ENCODE data around the gene UBE2Q2. TPM values are rescaled to one million over a fixed set of nuclear protein-coding genes. Genes with fewer than 3 reads are reported as not detected.

The UBE2Q2 gene
- total RNA-seq, 1 donor: 58.6 TPM

DNA sequence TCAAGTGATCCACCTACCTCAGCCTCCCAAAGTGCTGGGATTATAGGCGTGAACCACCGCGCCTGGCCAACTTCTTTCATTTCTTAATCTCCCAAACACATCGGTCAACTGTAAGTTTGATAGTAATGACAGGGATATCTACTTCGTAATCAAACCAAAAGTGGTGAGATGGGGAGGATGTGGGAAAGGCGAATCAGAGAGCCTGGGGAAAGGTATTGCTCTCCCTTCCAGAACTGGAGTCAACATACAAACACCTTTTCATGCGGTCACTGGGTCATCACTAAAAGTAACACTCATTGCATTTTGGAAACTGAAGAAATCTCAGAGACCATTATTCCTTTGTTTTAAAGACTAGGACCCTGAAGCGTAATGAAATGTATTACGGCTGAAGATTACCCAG, 14.8 kb upstream of the UBE2Q2 start:
- TF ChIP-seq, protein P1, sequence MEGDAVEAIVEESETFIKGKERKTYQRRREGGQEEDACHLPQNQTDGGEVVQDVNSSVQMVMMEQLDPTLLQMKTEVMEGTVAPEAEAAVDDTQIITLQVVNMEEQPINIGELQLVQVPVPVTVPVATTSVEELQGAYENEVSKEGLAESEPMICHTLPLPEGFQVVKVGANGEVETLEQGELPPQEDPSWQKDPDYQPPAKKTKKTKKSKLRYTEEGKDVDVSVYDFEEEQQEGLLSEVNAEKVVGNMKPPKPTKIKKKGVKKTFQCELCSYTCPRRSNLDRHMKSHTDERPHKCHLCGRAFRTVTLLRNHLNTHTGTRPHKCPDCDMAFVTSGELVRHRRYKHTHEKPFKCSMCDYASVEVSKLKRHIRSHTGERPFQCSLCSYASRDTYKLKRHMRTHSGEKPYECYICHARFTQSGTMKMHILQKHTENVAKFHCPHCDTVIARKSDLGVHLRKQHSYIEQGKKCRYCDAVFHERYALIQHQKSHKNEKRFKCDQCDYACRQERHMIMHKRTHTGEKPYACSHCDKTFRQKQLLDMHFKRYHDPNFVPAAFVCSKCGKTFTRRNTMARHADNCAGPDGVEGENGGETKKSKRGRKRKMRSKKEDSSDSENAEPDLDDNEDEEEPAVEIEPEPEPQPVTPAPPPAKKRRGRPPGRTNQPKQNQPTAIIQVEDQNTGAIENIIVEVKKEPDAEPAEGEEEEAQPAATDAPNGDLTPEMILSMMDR (IDR thresholded peaks at IDR 0.05; ENCODE audit: insufficient read depth, low read length): no peak
- no peak for DNase-seq (ENCODE audit: low read depth)
- H3K4me3 ChIP-seq (ENCODE audit: low read depth, low read length): no peak overlapping the region

- no peak for DNase-seq (ENCODE audit: low read depth)
- TF ChIP-seq, protein P1 (IDR thresholded peaks at IDR 0.05; ENCODE audit: insufficient read depth, low read length): no peak
- no peak overlapping the region for H3K4me3 ChIP-seq (ENCODE audit: low read depth, low read length)
Measured at GRCh38 chr15:75830910-75831805, 12.1 kb upstream of the UBE2Q2 start.

- no peak overlapping the region for H3K4me3 ChIP-seq (ENCODE audit: low read depth, low read length)
- DNase-seq (ENCODE audit: low read depth): no peak
Measured at GRCh38 chr15:75831806-75832102, 11.5 kb upstream of the UBE2Q2 start.

GRCh38 chr15:75832114-75832513, 11.1 kb upstream of the UBE2Q2 start:
- no peak overlapping the region for H3K4me3 ChIP-seq (ENCODE audit: low read depth, low read length)
- DNase-seq (ENCODE audit: low read depth): no peak
- TF ChIP-seq, protein P1 (IDR thresholded peaks at IDR 0.05; ENCODE audit: insufficient read depth, low read length): no peak

More at GRCh38 chr15:75831806-75832102, 11.5 kb upstream of the UBE2Q2 start:
- TF ChIP-seq, protein P1 (IDR thresholded peaks at IDR 0.05; ENCODE audit: insufficient read depth, low read length): no peak

GRCh38 chr15:75834021-75834420, 9.2 kb upstream of the UBE2Q2 start:
- no peak for DNase-seq (ENCODE audit: low read depth)
- TF ChIP-seq, protein P1 (IDR thresholded peaks at IDR 0.05; ENCODE audit: insufficient read depth, low read length): no peak
- no peak overlapping the region for H3K4me3 ChIP-seq (ENCODE audit: low read depth, low read length)

DNA sequence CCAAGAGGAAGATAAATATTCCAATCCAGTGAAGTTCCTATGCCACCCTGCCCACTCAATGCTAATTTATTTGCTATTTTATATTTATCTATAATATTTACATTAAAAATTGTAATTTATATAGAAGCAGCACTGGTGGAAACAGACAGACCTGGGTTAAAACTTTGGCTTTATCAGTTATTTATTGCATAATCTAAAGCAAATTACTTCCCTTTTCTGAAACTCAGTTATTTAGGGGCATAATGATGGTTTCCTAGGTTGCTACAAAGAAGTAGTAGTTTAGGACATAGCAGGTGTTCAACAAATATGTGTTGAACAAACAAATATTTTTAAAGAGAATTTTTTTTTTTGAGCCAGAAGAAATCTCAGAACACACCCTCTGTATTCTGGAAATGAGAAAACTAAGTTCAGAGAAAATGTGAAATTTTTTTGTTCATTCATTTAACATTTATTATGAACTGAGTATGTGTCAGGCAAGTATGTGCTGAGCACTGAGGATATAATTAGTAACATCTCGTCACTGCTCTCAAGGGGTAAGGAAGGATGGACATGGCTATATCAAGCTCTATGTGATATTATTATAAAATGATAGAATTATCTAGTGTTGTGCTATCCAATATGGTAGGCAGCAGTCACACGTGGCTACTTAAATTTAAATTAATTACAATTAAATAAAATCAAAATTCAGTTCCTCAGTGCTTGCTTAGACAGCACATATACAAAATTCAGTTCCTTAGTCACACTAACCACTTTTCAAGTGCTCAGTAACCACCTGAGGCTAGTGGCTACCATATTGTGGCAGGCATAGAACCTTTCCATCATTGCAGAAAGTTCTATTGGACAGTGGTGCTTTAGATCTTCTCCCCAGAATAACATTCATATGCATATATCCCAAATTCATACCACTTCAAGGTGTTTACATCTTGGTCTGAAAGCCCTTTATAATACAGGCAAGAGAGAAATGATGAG, 7.0 kb upstream of the UBE2Q2 start:
- no peak for DNase-seq (ENCODE audit: low read depth)
- no peak overlapping the region for H3K4me3 ChIP-seq (ENCODE audit: low read depth, low read length)
- TF ChIP-seq, protein P1 (IDR thresholded peaks at IDR 0.05; ENCODE audit: insufficient read depth, low read length): no peak

All from fibroblast of the aortic adventitia (primary cell).